ENCODE results near the gene NFS1. TPM values are rescaled to one million over a fixed set of nuclear protein-coding genes. Genes with fewer than 3 reads are reported as not detected.

Gene NFS1
- total RNA-seq, 1 experiment from 2014 or later = 69.8 TPM

- Mint-ChIP-seq H3K27me3 (ENCODE audit: insufficient read depth, unreplicated experiment) (no peaks in the 10 kb centered on the region), H3K4me1 (ENCODE audit: low read depth, unreplicated experiment) (no peaks in the 10 kb centered on the region), H3K36me3 (ENCODE audit: insufficient read depth, unreplicated experiment) (peaks cover 92% of the 10 kb centered on the region), H3K9me3 (ENCODE audit: unreplicated experiment) (no peaks in the 10 kb centered on the region), H3K27ac (ENCODE audit: unreplicated experiment) (no peak overlapping the region), H3K4me3 (ENCODE audit: unreplicated experiment) (no peak overlapping the region)
- CTCF ChIA-PET = no interaction called here
- POLR2A ChIA-PET = no interaction called here
- intact Hi-C loops (cut with micrococcal nuclease; ENCODE audit: unreplicated experiment) = no loop called here
- no TSS peak for BruUV-seq (replicated peaks)
- DNase-seq = no peak
- Histone ChIP-seq H3K4me3 (ENCODE audit: low read depth, low read length) (no peak overlapping the region), H3K9me3 (no peaks in the 10 kb centered on the region), H3K4me1 (no peaks in the 10 kb centered on the region), H3K27me3 (replicated peaks; ENCODE audit: control insufficient read depth, insufficient read depth, low read length) (no peaks in the 10 kb centered on the region), H3K36me3 (ENCODE audit: control insufficient read depth, insufficient read depth, low read length) (peaks cover 16% of the 10 kb centered on the region)
- TF ChIP-seq CTCF (IDR thresholded peaks at IDR 0.05; ENCODE audit: insufficient read depth in 1 of 2, low read depth in 1 of 2, low read length in 1 of 2, severe bottlenecking in 1 of 2, unreplicated experiment in 1 of 2) = no peak
These were observed 72.0 kb downstream of the NFS1 start for GRCh38 chr20:35627121-35627520.

GRCh38 chr20:35626386-35627001 lies 72.7 kb downstream of the NFS1 start:
- POLR2A ChIA-PET = no interaction called here
- TSS peak; percentile 53 for BruUV-seq (replicated peaks)
- Mint-ChIP-seq H3K4me3 (ENCODE audit: unreplicated experiment) (no peak overlapping the region), H3K27ac (ENCODE audit: unreplicated experiment) (no peak overlapping the region), H3K4me1 (ENCODE audit: low read depth, unreplicated experiment) (no peaks in the 10 kb centered on the region), H3K9me3 (ENCODE audit: unreplicated experiment) (no peaks in the 10 kb centered on the region), H3K27me3 (ENCODE audit: insufficient read depth, unreplicated experiment) (no peaks in the 10 kb centered on the region), H3K36me3 (ENCODE audit: insufficient read depth, unreplicated experiment) (peaks cover 92% of the 10 kb centered on the region)
- CTCF ChIA-PET = no interaction called here
- no peak for TF ChIP-seq CTCF (IDR thresholded peaks at IDR 0.05; ENCODE audit: insufficient read depth in 1 of 2, low read depth in 1 of 2, low read length in 1 of 2, severe bottlenecking in 1 of 2, unreplicated experiment in 1 of 2)
- no peak for DNase-seq
- Histone ChIP-seq H3K4me1 (no peaks in the 10 kb centered on the region), H3K9me3 (no peaks in the 10 kb centered on the region), H3K27me3 (replicated peaks; ENCODE audit: control insufficient read depth, insufficient read depth, low read length) (no peaks in the 10 kb centered on the region), H3K4me3 (ENCODE audit: low read depth, low read length) (no peak overlapping the region), H3K36me3 (ENCODE audit: control insufficient read depth, insufficient read depth, low read length) (peaks cover 16% of the 10 kb centered on the region)
- intact Hi-C loops (cut with micrococcal nuclease; ENCODE audit: unreplicated experiment) = no loop called here

GRCh38 chr20:35625584-35626385 lies 73.4 kb downstream of the NFS1 start:
- H3K27me3 ChIP-seq (replicated peaks; ENCODE audit: control insufficient read depth, insufficient read depth, low read length) = no peaks in the 10 kb centered on the region
- Mint-ChIP-seq H3K4me3 (ENCODE audit: unreplicated experiment) (no peak overlapping the region), H3K4me1 (ENCODE audit: low read depth, unreplicated experiment) (no peaks in the 10 kb centered on the region), H3K9me3 (ENCODE audit: unreplicated experiment) (no peaks in the 10 kb centered on the region), H3K36me3 (ENCODE audit: insufficient read depth, unreplicated experiment) (peaks cover 92% of the 10 kb centered on the region), H3K27me3 (ENCODE audit: insufficient read depth, unreplicated experiment) (no peaks in the 10 kb centered on the region), H3K27ac (ENCODE audit: unreplicated experiment) (no peak overlapping the region)
- H3K4me3 ChIP-seq (ENCODE audit: low read depth, low read length) = no peak overlapping the region
- ChIA-PET CTCF (interaction anchor here (0.5 kb wide), 1 partner anchor 33 kb away, joined by 5 read pairs; no protein-coding TSS in a partner anchor), POLR2A (interaction anchor here (0.7 kb wide), 1 partner anchor 117 kb away, joined by 16 read pairs; no protein-coding TSS in a partner anchor)
- intact Hi-C loops (cut with micrococcal nuclease; ENCODE audit: unreplicated experiment) = no loop called here
- TF ChIP-seq CTCF (IDR thresholded peaks at IDR 0.05; ENCODE audit: insufficient read depth in 1 of 2, low read depth in 1 of 2, low read length in 1 of 2, severe bottlenecking in 1 of 2, unreplicated experiment in 1 of 2) = no peak
- no TSS peak for BruUV-seq (replicated peaks)
- no peak for DNase-seq
- H3K4me1 ChIP-seq = no peaks in the 10 kb centered on the region
- H3K36me3 ChIP-seq (ENCODE audit: control insufficient read depth, insufficient read depth, low read length) = peaks cover 11% of the 10 kb centered on the region
- no peaks in the 10 kb centered on the region for H3K9me3 ChIP-seq
